Measurements from ENCODE around the gene MTIF3.
"Not testable (repeated sequence)": the region's sequence is repeated elsewhere in the genome, so short reads cannot be mapped to it uniquely, and the experiment has no call there.

Gene MTIF3

DNA sequence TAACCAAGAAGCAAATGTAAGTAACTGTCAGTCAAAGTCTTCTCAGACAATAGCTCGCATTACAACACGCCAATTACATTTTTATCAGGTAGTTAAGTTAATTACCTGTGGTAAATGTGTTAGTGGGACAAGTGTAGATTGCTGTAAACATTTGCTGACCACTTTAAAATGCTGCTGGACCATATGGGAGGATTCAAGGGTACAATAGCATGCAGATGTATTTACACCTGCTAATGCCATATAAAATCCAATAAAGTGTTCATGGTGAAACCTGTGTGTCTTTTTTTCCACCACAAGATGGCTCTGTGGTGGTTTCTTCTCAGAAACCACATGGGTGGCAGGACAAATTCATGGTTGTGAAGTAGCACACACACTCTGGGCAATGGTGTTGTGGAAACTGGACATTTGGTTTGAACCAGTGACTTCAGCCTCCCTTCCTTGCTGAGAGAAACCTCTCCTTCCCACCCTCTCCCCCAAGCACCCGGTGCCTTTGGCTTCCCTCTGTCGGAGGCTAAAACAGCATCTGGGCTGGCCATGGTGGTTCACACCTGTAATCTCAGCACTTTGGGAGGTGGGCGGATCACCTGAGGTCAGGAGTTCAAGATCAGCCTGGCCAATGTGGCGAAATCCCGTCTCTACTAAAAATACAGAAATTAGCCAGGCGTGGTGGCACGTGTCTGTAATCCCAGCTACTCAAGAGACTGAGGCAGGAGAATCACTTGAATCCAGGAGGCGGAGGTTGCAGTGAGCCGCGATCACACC, 44.0 kb downstream of the MTIF3 start:
- DNase-seq (ENCODE audit: insufficient read length, low spot score) (no peak), FAIRE-seq (peak; percentile 75)
- TF ChIP-seq POLR2A (IDR thresholded peaks at IDR 0.05; ENCODE audit: low read depth, low read length): no peak
- TF ChIP-seq TAF1 (IDR thresholded peaks at IDR 0.05; ENCODE audit: low read depth, low read length): no peak
- TF ChIP-seq SPI1 (IDR thresholded peaks at IDR 0.05; ENCODE audit: low read depth, low read length): no peak
- no peak for TF ChIP-seq POU2F2 (IDR thresholded peaks at IDR 0.05; ENCODE audit: low read depth, low read length)
- TF ChIP-seq PAX5 (IDR thresholded peaks at IDR 0.05; ENCODE audit: insufficient read depth, low read length, severe bottlenecking): no peak
- TF ChIP-seq POLR2AphosphoS5 (IDR thresholded peaks at IDR 0.05; ENCODE audit: low read depth, low read length): no peak

- TF ChIP-seq PAX5 (IDR thresholded peaks at IDR 0.05; ENCODE audit: insufficient read depth, low read length, severe bottlenecking) (no peak), SPI1 (IDR thresholded peaks at IDR 0.05; ENCODE audit: low read depth, low read length) (no peak), POU2F2 (IDR thresholded peaks at IDR 0.05; ENCODE audit: low read depth, low read length) (no peak), TAF1 (IDR thresholded peaks at IDR 0.05; ENCODE audit: low read depth, low read length) (no peak), POLR2A (IDR thresholded peaks at IDR 0.05; ENCODE audit: low read depth, low read length) (no peak), POLR2AphosphoS5 (IDR thresholded peaks at IDR 0.05; ENCODE audit: low read depth, low read length) (no peak)
- FAIRE-seq (no peak), DNase-seq (ENCODE audit: insufficient read length, low spot score) (no peak)
Observed at GRCh38 chr13:27405546-27406134, 44.7 kb downstream of the MTIF3 start.

GRCh38 chr13:27404680-27405079, 45.7 kb downstream of the MTIF3 start:
- FAIRE-seq (no peak), DNase-seq (ENCODE audit: insufficient read length, low spot score) (no peak)
- TF ChIP-seq POLR2AphosphoS5 (IDR thresholded peaks at IDR 0.05; ENCODE audit: low read depth, low read length): no peak
- no peak for TF ChIP-seq TAF1 (IDR thresholded peaks at IDR 0.05; ENCODE audit: low read depth, low read length)
- no peak for TF ChIP-seq POU2F2 (IDR thresholded peaks at IDR 0.05; ENCODE audit: low read depth, low read length)
- TF ChIP-seq PAX5 (IDR thresholded peaks at IDR 0.05; ENCODE audit: insufficient read depth, low read length, severe bottlenecking): no peak
- no peak for TF ChIP-seq POLR2A (IDR thresholded peaks at IDR 0.05; ENCODE audit: low read depth, low read length)

GRCh38 chr13:27403727-27404385, 46.5 kb downstream of the MTIF3 start:
- DNase-seq (ENCODE audit: insufficient read length, low spot score): no peak
- no peak for FAIRE-seq
- TF ChIP-seq POU2F2 (IDR thresholded peaks at IDR 0.05; ENCODE audit: low read depth, low read length): no peak
- TF ChIP-seq POLR2AphosphoS5 (IDR thresholded peaks at IDR 0.05; ENCODE audit: low read depth, low read length): no peak
- TF ChIP-seq TAF1 (IDR thresholded peaks at IDR 0.05; ENCODE audit: low read depth, low read length): no peak
- TF ChIP-seq SPI1 (IDR thresholded peaks at IDR 0.05; ENCODE audit: low read depth, low read length): no peak
- no peak for TF ChIP-seq POLR2A (IDR thresholded peaks at IDR 0.05; ENCODE audit: low read depth, low read length)
- TF ChIP-seq PAX5 (IDR thresholded peaks at IDR 0.05; ENCODE audit: insufficient read depth, low read length, severe bottlenecking): no peak

DNA sequence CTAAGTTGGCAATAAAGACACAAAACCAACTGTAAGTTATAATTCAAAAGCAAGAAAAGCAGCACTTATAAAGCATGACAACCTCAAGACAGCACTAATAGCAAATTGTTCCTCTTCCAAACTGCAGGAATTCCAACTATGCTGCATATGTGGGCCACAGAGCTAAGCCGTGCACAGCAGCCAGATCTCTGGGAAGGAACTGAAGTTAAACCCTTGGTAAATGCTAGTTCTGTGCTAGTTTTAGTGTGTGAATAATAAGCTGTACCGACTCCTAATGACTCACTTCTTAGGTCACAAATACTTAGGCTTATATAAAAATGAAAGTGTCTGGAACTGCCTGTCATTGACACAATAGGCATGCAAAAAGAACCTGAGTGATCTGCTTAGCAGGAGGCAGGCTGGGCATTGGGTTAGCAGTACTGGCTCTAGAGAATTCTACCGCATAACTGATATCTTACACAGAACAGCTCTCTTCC, 47.1 kb downstream of the MTIF3 start:
- TF ChIP-seq POLR2AphosphoS5 (IDR thresholded peaks at IDR 0.05; ENCODE audit: low read depth, low read length): no peak
- no peak for DNase-seq (ENCODE audit: insufficient read length, low spot score)
- no peak for FAIRE-seq

- TF ChIP-seq SPI1 (IDR thresholded peaks at IDR 0.05; ENCODE audit: low read depth, low read length) (peak; percentile 79), PAX5 (IDR thresholded peaks at IDR 0.05; ENCODE audit: insufficient read depth, low read length, severe bottlenecking) (no peak), TAF1 (IDR thresholded peaks at IDR 0.05; ENCODE audit: low read depth, low read length) (no peak)
- DNase-seq (ENCODE audit: insufficient read length, low spot score): no peak
- no peak for FAIRE-seq
Observed at GRCh38 chr13:27401210-27401609, 49.2 kb downstream of the MTIF3 start.

DNA sequence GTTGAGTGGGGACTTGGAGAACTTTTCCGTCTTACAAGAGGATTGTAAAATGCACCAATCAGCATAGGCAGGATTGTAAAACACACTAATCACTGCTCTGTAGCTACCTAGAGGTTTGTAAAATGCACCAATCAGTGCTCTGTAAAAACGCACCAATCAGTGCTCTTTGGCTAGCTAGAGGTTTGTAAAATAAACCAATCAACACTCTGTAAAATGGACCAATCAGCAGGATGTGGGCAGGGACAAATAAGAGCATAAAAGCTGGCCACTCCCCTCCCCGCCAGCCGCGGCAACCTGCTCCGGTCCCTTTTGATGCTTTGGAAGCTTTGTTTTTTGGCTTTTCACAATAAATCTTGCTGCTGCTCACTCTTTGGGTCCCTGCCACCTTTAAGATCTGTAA, 50.0 kb downstream of the MTIF3 start:
- DNase-seq (ENCODE audit: insufficient read length, low spot score); FAIRE-seq: not testable (repeated sequence)

GRCh38 chr13:27398360-27398759, 52.0 kb downstream of the MTIF3 start:
- FAIRE-seq: no peak
- no peak for DNase-seq (ENCODE audit: insufficient read length, low spot score)
- TF ChIP-seq SPI1 (IDR thresholded peaks at IDR 0.05; ENCODE audit: low read depth, low read length): no peak
- no peak for TF ChIP-seq POU2F2 (IDR thresholded peaks at IDR 0.05; ENCODE audit: low read depth, low read length)
- no peak for TF ChIP-seq POLR2A (IDR thresholded peaks at IDR 0.05; ENCODE audit: low read depth, low read length)
- TF ChIP-seq TAF1 (IDR thresholded peaks at IDR 0.05; ENCODE audit: low read depth, low read length): no peak
- TF ChIP-seq POLR2AphosphoS5 (IDR thresholded peaks at IDR 0.05; ENCODE audit: low read depth, low read length): no peak
- TF ChIP-seq PAX5 (IDR thresholded peaks at IDR 0.05; ENCODE audit: insufficient read depth, low read length, severe bottlenecking): no peak

- DNase-seq (ENCODE audit: insufficient read length, low spot score) (no peak), FAIRE-seq (no peak)
- TF ChIP-seq POLR2A (IDR thresholded peaks at IDR 0.05; ENCODE audit: low read depth, low read length) (no peak), POLR2AphosphoS5 (IDR thresholded peaks at IDR 0.05; ENCODE audit: low read depth, low read length) (no peak), SPI1 (IDR thresholded peaks at IDR 0.05; ENCODE audit: low read depth, low read length) (no peak), PAX5 (IDR thresholded peaks at IDR 0.05; ENCODE audit: insufficient read depth, low read length, severe bottlenecking) (no peak), POU2F2 (IDR thresholded peaks at IDR 0.05; ENCODE audit: low read depth, low read length) (no peak), TAF1 (IDR thresholded peaks at IDR 0.05; ENCODE audit: low read depth, low read length) (no peak)
Observed at GRCh38 chr13:27396252-27396846, 54.0 kb downstream of the MTIF3 start.
